Activated naive CD4-positive, alpha-beta T cell treated with anti-CD3 and anti-CD28 coated beads, Interleukin-2, amount 10 ng/mL, durations not matched to agents 7 days and 5 days (primary cell): Measurements from ENCODE around the gene PNMA8A.
A peak's percentile ranks its signal among the peaks of the same experiment; 100 is the strongest.
"Not testable (repeated sequence)": the region's sequence is repeated elsewhere in the genome, so short reads cannot be mapped to it uniquely, and the experiment has no call there.

Source experiments
- CTCF ChIA-PET: fragments of 350-600 bp; sonication (Branson Sonifier 250); formaldehyde crosslinking; loops from one replicate; lab custom pipeline; 2021; ENCODE audit warnings: antibody characterized with exemption; lab: Charles Lee
- DNase-seq: peaks from one replicate; pipeline ENCODE4 v3.0.0-alpha.2; 2020
- H3K27ac Mint-ChIP-seq: one replicate; pipeline ENCODE4 v1.8.0; 2021; ENCODE audit warnings: mild to moderate bottlenecking, moderate library complexity, mixed read lengths
- H3K27me3 Mint-ChIP-seq: one replicate; pipeline ENCODE4 v1.8.0; 2021; ENCODE audit warnings: mild to moderate bottlenecking, mixed read lengths
- H3K36me3 Mint-ChIP-seq: one replicate; pipeline ENCODE4 v1.8.0; 2021; ENCODE audit warnings: mixed read lengths
- H3K4me1 Mint-ChIP-seq: one replicate; pipeline ENCODE4 v1.8.0; 2021; ENCODE audit warnings: mixed read lengths
- H3K4me3 Mint-ChIP-seq: one replicate; pipeline ENCODE4 v1.8.0; 2021; ENCODE audit warnings: mild to moderate bottlenecking, moderate library complexity, mixed read lengths
- H3K9me3 Mint-ChIP-seq: one replicate; pipeline ENCODE4 v1.8.0; 2021; ENCODE audit warnings: mixed read lengths

PNMA8A gene

GRCh38 chr19:46447824-46448223, 23.5 kb downstream of the PNMA8A start:
- H3K27me3 Mint-ChIP-seq: peaks cover 17% of the 10 kb centered on the region
- no peaks in the 10 kb centered on the region for H3K36me3 Mint-ChIP-seq
- DNase-seq: no peak
- H3K4me1 Mint-ChIP-seq: peaks cover 4% of the 10 kb centered on the region
- no peak overlapping the region for H3K27ac Mint-ChIP-seq
- H3K4me3 Mint-ChIP-seq: no peak overlapping the region
- CTCF ChIA-PET: interaction anchor here (1.5 kb wide), 1 partner anchor 13 kb away, joined by 3 read pairs; no protein-coding TSS in a partner anchor
- peaks cover 8% of the 10 kb centered on the region for H3K9me3 Mint-ChIP-seq

GRCh38 chr19:46447006-46447405, 24.4 kb downstream of the PNMA8A start:
- CTCF ChIA-PET: no interaction called here
- no peak overlapping the region for H3K4me3 Mint-ChIP-seq
- peaks cover 19% of the 10 kb centered on the region for H3K27me3 Mint-ChIP-seq
- H3K4me1 Mint-ChIP-seq: peaks cover 4% of the 10 kb centered on the region
- H3K36me3 Mint-ChIP-seq: no peaks in the 10 kb centered on the region
- H3K9me3 Mint-ChIP-seq: peaks cover 8% of the 10 kb centered on the region
- no peak for DNase-seq
- H3K27ac Mint-ChIP-seq: no peak overlapping the region

DNA sequence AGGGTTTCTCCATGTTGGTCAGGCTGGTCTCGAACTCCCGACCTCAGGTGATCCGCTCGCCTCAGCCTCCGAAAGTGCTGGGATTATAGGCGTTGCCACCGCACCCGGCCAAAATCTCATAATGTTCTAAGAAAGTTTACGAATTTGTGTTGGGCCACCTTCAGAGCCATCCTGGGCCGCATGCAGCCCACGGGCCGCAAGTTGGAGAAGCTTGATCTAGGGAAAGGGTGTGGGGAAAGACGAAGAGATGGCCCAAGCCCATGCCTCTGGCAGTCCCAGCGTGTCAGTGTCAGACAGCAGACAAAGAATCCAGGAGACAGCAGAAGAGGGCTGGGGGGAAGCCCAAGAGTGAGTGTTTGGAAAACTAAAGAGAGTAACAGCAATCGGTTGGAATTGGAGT, 25.3 kb downstream of the PNMA8A start:
- no peak for DNase-seq
- Mint-ChIP-seq H3K27me3 (peaks cover 19% of the 10 kb centered on the region), H3K9me3 (peaks cover 8% of the 10 kb centered on the region), H3K4me1 (peaks cover 4% of the 10 kb centered on the region), H3K36me3 (no peaks in the 10 kb centered on the region), H3K27ac (no peak overlapping the region), H3K4me3 (no peak overlapping the region)
- CTCF ChIA-PET: no interaction called here

DNA sequence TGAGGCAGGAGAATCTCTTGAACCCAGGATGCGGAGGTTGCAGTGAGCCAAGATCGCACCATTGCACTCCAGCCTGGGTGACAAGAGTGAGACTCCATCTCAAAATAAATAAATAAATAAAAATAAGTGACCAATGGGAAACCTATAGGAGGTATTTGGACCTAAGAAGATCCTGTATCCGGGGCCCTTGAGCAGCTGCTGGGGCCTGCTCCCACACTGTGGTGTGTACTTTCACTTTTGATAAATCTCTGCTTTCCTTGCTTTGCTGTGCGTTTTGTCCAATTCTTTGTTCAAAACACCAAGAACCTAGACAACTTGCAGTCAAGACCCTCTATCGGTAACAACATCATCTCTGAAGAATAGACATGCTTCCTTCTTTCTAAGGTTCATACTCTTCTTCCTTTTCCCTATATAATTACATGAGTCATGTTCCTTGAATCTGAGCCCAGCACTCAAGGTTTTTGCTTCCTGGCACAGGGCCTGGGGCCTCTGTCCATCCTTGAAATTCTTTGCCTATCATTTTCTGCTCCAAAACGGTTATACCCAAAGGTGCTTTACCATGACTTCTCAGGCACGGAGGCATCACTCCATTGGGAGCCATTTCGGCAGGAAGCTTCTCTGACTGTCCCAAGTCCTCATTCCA, 28.4 kb downstream of the PNMA8A start:
- no peak overlapping the region for H3K4me3 Mint-ChIP-seq
- no peak for DNase-seq
- peaks cover 18% of the 10 kb centered on the region for H3K27me3 Mint-ChIP-seq
- no peaks in the 10 kb centered on the region for H3K9me3 Mint-ChIP-seq
- H3K4me1 Mint-ChIP-seq: peaks cover 4% of the 10 kb centered on the region
- no peaks in the 10 kb centered on the region for H3K36me3 Mint-ChIP-seq
- CTCF ChIA-PET: no interaction called here
- H3K27ac Mint-ChIP-seq: no peak overlapping the region

- H3K27ac Mint-ChIP-seq: no peak overlapping the region
- H3K27me3 Mint-ChIP-seq: peaks cover 10% of the 10 kb centered on the region
- H3K4me1 Mint-ChIP-seq: peaks cover 4% of the 10 kb centered on the region
- H3K36me3 Mint-ChIP-seq: no peaks in the 10 kb centered on the region
- DNase-seq: no peak
- H3K4me3 Mint-ChIP-seq: no peak overlapping the region
- CTCF ChIA-PET: no interaction called here
- H3K9me3 Mint-ChIP-seq: no peaks in the 10 kb centered on the region
Measured at GRCh38 chr19:46441866-46442265, 29.5 kb downstream of the PNMA8A start.

DNA sequence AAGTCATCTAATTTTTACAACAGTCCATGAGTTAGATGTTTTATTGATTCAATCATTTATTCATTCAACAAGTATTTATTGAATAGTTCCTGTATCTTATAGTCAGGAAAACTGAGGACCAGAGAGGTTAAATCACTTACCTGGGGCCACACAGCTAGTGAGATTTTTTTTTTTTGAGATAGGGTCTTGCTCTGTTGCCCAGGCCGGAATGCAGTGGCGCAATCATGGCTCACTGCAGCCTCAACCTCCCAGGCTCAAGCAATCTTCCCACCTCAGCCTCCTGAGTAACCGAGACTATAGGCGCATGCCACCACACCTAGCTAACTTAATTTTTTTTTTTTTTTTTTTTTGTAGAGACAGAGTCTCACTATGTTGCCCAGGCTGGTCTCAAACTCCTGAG, 35.7 kb downstream of the PNMA8A start:
- DNase-seq, H3K9me3 Mint-ChIP-seq, H3K36me3 Mint-ChIP-seq, H3K27ac Mint-ChIP-seq, H3K4me3 Mint-ChIP-seq, H3K4me1 Mint-ChIP-seq: not testable (repeated sequence)
- CTCF ChIA-PET: interaction anchor here (1.5 kb wide), 1 partner anchor 13 kb away, joined by 3 read pairs; no protein-coding TSS in a partner anchor
- peaks cover 19% of the 10 kb centered on the region for H3K27me3 Mint-ChIP-seq

DNA sequence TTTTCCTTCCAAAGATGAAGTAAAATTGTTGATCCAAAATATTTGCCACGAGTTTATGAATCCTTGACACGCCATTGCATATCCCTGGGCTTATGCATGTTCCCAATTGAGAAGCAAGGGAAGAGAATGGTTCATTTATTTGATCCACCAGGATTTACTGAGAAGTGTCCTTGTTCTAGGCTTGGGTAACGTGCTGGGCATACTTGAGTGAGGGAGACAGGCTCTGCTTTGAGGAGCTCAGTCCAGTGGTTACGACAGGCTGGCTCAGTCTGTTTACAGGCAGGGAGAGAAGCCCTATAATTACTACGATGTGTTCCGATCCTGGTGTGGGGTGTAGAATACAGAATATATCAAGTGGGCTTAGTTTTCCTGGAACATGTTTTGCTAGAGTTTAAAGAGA, 36.4 kb downstream of the PNMA8A start:
- DNase-seq: no peak
- H3K27me3 Mint-ChIP-seq: peaks cover 25% of the 10 kb centered on the region
- H3K27ac Mint-ChIP-seq: no peak overlapping the region
- no peaks in the 10 kb centered on the region for H3K36me3 Mint-ChIP-seq
- CTCF ChIA-PET: interaction anchor here (1.5 kb wide), 1 partner anchor 14 kb away, joined by 3 read pairs; no protein-coding TSS in a partner anchor
- peaks cover under 1% of the 10 kb centered on the region for H3K4me1 Mint-ChIP-seq
- H3K9me3 Mint-ChIP-seq: no peaks in the 10 kb centered on the region
- no peak overlapping the region for H3K4me3 Mint-ChIP-seq

DNA sequence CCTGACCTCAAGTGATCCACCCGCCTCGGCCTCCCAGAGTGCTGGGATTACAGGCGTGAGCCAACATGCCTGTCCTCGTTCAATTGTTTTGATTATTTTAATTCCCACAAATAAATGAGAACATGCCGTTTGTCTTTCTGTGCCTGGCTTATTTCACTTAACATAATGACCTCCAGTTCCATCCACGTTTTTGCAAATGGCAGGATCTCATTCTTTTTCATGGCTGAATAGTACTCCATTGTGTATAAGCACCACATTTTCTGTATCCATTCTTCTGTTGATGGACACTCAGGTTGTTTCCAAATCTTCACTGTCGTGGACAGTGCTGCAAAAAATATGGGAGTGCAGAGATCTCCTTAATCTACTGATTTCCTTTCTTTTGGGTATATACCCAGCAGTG, 37.9 kb downstream of the PNMA8A start:
- H3K27ac Mint-ChIP-seq, H3K4me3 Mint-ChIP-seq, H3K36me3 Mint-ChIP-seq, DNase-seq, H3K9me3 Mint-ChIP-seq, CTCF ChIA-PET: not testable (repeated sequence)
- peaks cover 12% of the 10 kb centered on the region for H3K4me1 Mint-ChIP-seq
- H3K27me3 Mint-ChIP-seq: peaks cover 40% of the 10 kb centered on the region

- CTCF ChIA-PET: interaction anchor here (0.6 kb wide), 1 partner anchor 34 kb away, joined by 4 read pairs; no protein-coding TSS in a partner anchor
- no peaks in the 10 kb centered on the region for H3K36me3 Mint-ChIP-seq
- H3K9me3 Mint-ChIP-seq: no peaks in the 10 kb centered on the region
- H3K4me3 Mint-ChIP-seq: no peak overlapping the region
- H3K27ac Mint-ChIP-seq: no peak overlapping the region
- H3K27me3 Mint-ChIP-seq: peaks cover 56% of the 10 kb centered on the region
- DNase-seq: no peak
- peaks cover 26% of the 10 kb centered on the region for H3K4me1 Mint-ChIP-seq
Measured at GRCh38 chr19:46431824-46432223, 39.5 kb downstream of the PNMA8A start.

GRCh38 chr19:46429999-46430398, 41.4 kb downstream of the PNMA8A start:
- H3K27ac Mint-ChIP-seq: no peak overlapping the region
- DNase-seq: no peak
- H3K4me1 Mint-ChIP-seq: peaks cover 35% of the 10 kb centered on the region
- no peaks in the 10 kb centered on the region for H3K36me3 Mint-ChIP-seq
- no peak overlapping the region for H3K4me3 Mint-ChIP-seq
- no peaks in the 10 kb centered on the region for H3K9me3 Mint-ChIP-seq
- CTCF ChIA-PET: no interaction called here
- H3K27me3 Mint-ChIP-seq: peaks cover 72% of the 10 kb centered on the region

DNA sequence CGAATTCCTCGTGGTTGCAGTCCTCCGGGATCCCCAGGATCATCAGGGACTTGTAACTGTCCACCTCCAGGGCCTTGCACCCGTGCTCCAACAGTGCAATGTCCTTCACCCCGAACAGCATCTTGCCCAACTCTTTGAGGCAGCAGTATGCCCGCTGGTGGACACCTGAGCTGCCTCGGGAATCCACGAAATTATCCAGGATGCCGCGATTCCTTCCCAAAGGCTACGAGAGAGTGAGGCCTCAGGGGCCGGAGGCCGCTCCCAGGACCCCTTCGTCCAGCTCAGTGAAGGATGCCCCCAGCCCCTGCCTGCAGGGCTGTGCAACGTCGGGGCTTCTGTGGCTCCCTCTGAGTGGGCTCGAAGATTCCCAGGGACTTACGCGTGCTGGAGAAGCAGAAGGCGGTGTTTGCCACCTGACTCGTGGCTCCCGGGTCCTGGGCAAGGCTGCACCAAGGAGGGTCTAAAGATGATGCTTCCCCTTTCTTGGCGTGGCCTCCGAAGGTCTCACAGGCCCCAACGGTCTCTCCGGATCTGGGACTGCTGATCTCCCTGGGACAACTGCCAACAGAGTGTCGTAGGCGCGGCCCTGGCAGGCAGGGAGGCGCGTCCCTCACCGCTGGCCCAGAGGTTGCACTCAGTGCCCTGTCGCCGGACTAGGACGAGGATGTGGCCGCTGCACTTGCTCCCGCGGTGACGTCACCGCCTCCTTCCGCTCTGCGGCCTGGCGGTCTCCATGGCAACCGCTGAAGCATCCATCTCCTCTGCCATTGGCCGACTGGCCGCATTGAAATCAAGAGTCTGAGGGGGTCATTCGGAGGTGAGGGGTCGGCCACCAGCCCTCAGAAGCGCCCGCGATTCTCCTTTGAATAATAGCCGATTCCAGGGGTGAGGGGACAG, 42.9 kb downstream of the PNMA8A start, which contains the start of gene PNMA8C:
PNMA8C (minus strand) TSS at position 698 of the 897 bp plus-strand sequence; CDS start at position 121, 577 bp downstream.
- CTCF ChIA-PET: no interaction called here
- Mint-ChIP-seq H3K36me3 (no peaks in the 10 kb centered on the region), H3K4me3 (peak within 1 kb of the TSS; percentile 52), H3K4me1 (peaks cover 35% of the 10 kb centered on the region), H3K27me3 (peaks cover 79% of the 10 kb centered on the region), H3K9me3 (no peaks in the 10 kb centered on the region), H3K27ac (no peak within 1 kb of the TSS)
- peak; percentile 73 for DNase-seq

DNA sequence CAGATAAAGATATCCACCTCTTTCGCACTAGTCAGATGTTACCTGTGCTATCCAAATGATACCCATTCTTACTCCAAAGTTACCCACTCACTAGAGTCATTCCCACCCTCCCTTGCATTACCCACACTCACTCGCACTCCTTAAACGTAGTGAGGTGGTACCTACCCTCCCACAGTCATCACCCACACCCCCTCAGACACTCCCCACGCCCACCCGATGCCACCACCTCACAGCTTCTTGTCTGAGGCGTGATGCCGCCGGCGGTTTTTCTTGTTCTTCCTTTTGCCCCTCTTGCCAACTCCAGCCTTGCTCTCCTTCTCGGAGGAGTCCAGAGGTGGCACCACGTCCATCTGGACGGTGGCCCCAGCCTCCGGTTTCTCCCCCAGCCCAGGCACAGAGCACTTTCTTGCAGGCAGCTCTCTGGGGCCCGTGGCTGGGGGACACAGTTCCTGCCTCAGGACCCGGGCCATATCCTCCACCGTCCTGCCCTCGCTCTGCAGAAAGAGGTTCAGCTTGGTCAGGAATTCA, 43.8 kb downstream of the PNMA8A start:
- CTCF ChIA-PET: no interaction called here

GRCh38 chr19:46426506-46427162, 44.7 kb downstream of the PNMA8A start:
- CTCF ChIA-PET: no interaction called here
- Mint-ChIP-seq H3K4me3 (peak overlapping the region; percentile 55), H3K27me3 (peaks cover 82% of the 10 kb centered on the region), H3K4me1 (peaks cover 35% of the 10 kb centered on the region), H3K27ac (no peak overlapping the region), H3K9me3 (no peaks in the 10 kb centered on the region), H3K36me3 (no peaks in the 10 kb centered on the region)
- peak; percentile 38 for DNase-seq

More for the DNA sequence above, 43.8 kb downstream of the PNMA8A start:
- DNase-seq: no peak
- Mint-ChIP-seq H3K4me1 (peaks cover 35% of the 10 kb centered on the region), H3K27ac (no peak overlapping the region), H3K27me3 (peaks cover 87% of the 10 kb centered on the region), H3K9me3 (no peaks in the 10 kb centered on the region), H3K36me3 (no peaks in the 10 kb centered on the region), H3K4me3 (no peak overlapping the region)

- Mint-ChIP-seq H3K27me3 (peaks cover 77% of the 10 kb centered on the region), H3K4me1 (peaks cover 35% of the 10 kb centered on the region), H3K9me3 (no peaks in the 10 kb centered on the region), H3K27ac (no peak overlapping the region), H3K4me3 (no peak overlapping the region), H3K36me3 (no peaks in the 10 kb centered on the region)
- CTCF ChIA-PET: interaction anchor here (0.6 kb wide), 1 partner anchor 36 kb away, joined by 3 read pairs; no protein-coding TSS in a partner anchor
- DNase-seq: no peak
Measured at GRCh38 chr19:46426035-46426505, 45.3 kb downstream of the PNMA8A start.
